Smooth muscle cell (in vitro differentiated cells): ENCODE measurements around the gene CLEC16A. TPM values are rescaled to one million over a fixed set of nuclear protein-coding genes. Genes with fewer than 3 reads are reported as not detected.

Experiments
- DNase-seq: peaks from one replicate; lab custom pipeline; 2025; ENCODE audit not compliant: unreplicated experiment; lab: John Stamatoyannopoulos, UW
- H2AFZ ChIP-seq: fragments of 200-600 bp; sonication (generic); 2 replicates; pipeline ENCODE4 v1.6.0; 2016; ENCODE audit warnings: antibody characterized with exemption, low read depth, mild to moderate bottlenecking
- H3F3A ChIP-seq: fragments of 200-600 bp; sonication (generic); 2 replicates; pipeline ENCODE4 v1.6.0; 2017; ENCODE audit warnings: antibody characterized with exemption, low read depth
- H3K27ac ChIP-seq: fragments of 200-600 bp; sonication (generic); 2 replicates; pipeline ENCODE4 v1.5.1; 2016; ENCODE audit warnings: low read depth, mild to moderate bottlenecking
- H3K27me3 ChIP-seq: fragments of 200-600 bp; sonication (generic); 2 replicates; pipeline ENCODE4 v1.6.1; 2016; ENCODE audit warnings: low read depth, mild to moderate bottlenecking
- H3K36me3 ChIP-seq: fragments of 200-600 bp; sonication (generic); 2 replicates; pipeline ENCODE4 v1.5.1; 2016; ENCODE audit warnings: low read depth
- H3K4me1 ChIP-seq: fragments of 200-600 bp; sonication (generic); 2 replicates; pipeline ENCODE4 v1.5.1; 2016; ENCODE audit warnings: low read depth
- H3K4me2 ChIP-seq: fragments of 200-600 bp; sonication (generic); 2 replicates; pipeline ENCODE4 v1.6.0; 2016; ENCODE audit warnings: mild to moderate bottlenecking
- H3K4me3 ChIP-seq: fragments of 200-600 bp; sonication (generic); 2 replicates; pipeline ENCODE4 v1.5.1; 2016; ENCODE audit warnings: mild to moderate bottlenecking
- H3K79me2 ChIP-seq: fragments of 200-600 bp; sonication (generic); 2 replicates; pipeline ENCODE4 v1.6.0; 2016; ENCODE audit warnings: low read depth, mild to moderate bottlenecking
- H3K9ac ChIP-seq: fragments of 200-600 bp; sonication (generic); 2 replicates; pipeline ENCODE4 v1.6.0; 2016; ENCODE audit warnings: low read depth
- H3K9me3 ChIP-seq: fragments of 200-600 bp; sonication (generic); replicated peaks from 2 replicates; pipeline ENCODE4 v1.5.1; 2016; ENCODE audit warnings: low read depth
- H4K20me1 ChIP-seq: fragments of 200-600 bp; sonication (generic); 2 replicates; pipeline ENCODE4 v1.6.0; 2016; ENCODE audit warnings: low read depth
- WGBS: methylation state at CpG from one replicate; pipeline ENCODE4 v1.1.7; 2016; ENCODE audit warnings: low lambda C conversion rate; 5-methylcytosine and 5-hydroxymethylcytosine counted together
- polyA plus RNA-seq: library from polyadenylated mRNA; unstranded; fragments of >200 nt; fragmentation: Nextera tagmentation; extraction: Ambion mirVana; gene quantifications from 2 replicates; pipeline ENCODE4 v1.2.1, GENCODE V29; 2016
- total RNA-seq: library from RNA; depleted of rRNA; stranded (reverse); fragments of >200 nt; gene quantifications from 2 replicates; pipeline ENCODE4 v1.2.3, GENCODE V29; 2014
- TF ChIP-seq, protein P1 (sequence below): fragments of 200-600 bp; sonication (generic); IDR thresholded peaks from 2 replicates; pipeline ENCODE4 v1.5.1; 2017; ENCODE audit warnings: borderline replicate concordance, mild to moderate bottlenecking, antibody characterized with exemption; ENCODE audit not compliant: insufficient read depth, poor library complexity, severe bottlenecking

Gene CLEC16A
- total and polyA plus RNA-seq, 2 experiments from 2014 or later = 12.6 to 16.2 TPM

DNA sequence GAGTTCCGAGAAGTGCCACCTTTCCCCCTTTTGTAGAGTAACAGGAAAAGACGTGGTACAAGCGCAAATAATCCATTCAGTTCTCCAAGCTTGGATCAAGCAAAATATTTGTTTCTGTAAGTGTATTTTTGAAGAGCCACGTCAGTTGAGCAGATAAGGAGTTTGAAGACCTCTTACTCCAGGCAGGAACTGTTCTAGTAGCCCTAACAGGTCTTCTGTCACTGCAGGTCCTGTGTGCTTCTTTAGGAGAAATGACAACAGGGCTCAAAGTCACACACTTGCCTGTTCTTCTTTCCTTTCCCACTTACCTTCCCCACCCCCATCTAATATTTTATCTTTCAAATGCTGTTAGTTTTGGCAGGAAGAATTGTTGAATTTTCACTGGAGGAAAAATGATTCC lies 93.9 kb downstream of the CLEC16A start:
- no peaks in the 10 kb centered on the region for H3F3A ChIP-seq
- H3K27ac ChIP-seq = no peak overlapping the region

DNA sequence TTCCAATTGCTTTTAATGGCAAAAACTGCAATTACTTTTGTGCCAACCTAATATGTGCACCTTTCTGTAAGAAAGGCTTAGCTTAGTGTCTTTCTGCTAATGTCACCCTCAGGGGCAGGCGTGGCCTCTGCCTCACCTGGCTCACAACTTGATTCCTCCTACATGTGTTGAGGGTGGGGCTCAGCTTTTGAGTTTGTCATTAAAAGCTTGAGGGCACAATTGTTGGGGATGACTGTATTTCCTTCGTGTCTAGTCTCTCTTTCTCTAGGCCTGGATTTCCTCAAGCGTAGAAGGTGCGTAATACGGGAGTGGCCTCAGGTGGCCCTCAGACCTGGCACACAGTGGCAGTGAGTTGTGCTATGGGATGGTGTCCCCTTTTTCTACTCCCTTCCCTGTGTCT lies 94.4 kb downstream of the CLEC16A start:
- Histone ChIP-seq H4K20me1 (peaks cover 3% of the 10 kb centered on the region), H3K4me3 (no peak overlapping the region), H3K4me2 (no peak overlapping the region), H2AFZ (no peak overlapping the region), H3K27ac (peak overlapping the region; percentile 31), H3K9ac (no peak overlapping the region), H3K9me3 (no peaks in the 10 kb centered on the region), H3K36me3 (no peaks in the 10 kb centered on the region), H3K79me2 (no peaks in the 10 kb centered on the region), H3K4me1 (peaks cover 5% of the 10 kb centered on the region), H3K27me3 (no peaks in the 10 kb centered on the region), H3F3A (no peaks in the 10 kb centered on the region)
- WGBS = 80% methylated on average over 5 of the region's 5 CpGs
- no peak for DNase-seq
- TF ChIP-seq, protein P1, sequence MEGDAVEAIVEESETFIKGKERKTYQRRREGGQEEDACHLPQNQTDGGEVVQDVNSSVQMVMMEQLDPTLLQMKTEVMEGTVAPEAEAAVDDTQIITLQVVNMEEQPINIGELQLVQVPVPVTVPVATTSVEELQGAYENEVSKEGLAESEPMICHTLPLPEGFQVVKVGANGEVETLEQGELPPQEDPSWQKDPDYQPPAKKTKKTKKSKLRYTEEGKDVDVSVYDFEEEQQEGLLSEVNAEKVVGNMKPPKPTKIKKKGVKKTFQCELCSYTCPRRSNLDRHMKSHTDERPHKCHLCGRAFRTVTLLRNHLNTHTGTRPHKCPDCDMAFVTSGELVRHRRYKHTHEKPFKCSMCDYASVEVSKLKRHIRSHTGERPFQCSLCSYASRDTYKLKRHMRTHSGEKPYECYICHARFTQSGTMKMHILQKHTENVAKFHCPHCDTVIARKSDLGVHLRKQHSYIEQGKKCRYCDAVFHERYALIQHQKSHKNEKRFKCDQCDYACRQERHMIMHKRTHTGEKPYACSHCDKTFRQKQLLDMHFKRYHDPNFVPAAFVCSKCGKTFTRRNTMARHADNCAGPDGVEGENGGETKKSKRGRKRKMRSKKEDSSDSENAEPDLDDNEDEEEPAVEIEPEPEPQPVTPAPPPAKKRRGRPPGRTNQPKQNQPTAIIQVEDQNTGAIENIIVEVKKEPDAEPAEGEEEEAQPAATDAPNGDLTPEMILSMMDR = no peak

More for the DNA sequence above, 93.9 kb downstream of the CLEC16A start:
- Histone ChIP-seq H3K9ac (no peak overlapping the region), H2AFZ (no peak overlapping the region), H3K4me2 (no peak overlapping the region), H4K20me1 (peaks cover 3% of the 10 kb centered on the region), H3K4me1 (peaks cover 6% of the 10 kb centered on the region), H3K79me2 (no peaks in the 10 kb centered on the region), H3K9me3 (no peaks in the 10 kb centered on the region), H3K36me3 (no peaks in the 10 kb centered on the region), H3K4me3 (no peak overlapping the region), H3K27me3 (no peaks in the 10 kb centered on the region)
- TF ChIP-seq, protein P1 = no peak
- no peak for DNase-seq
- 95% methylated on average over 4 of the region's 4 CpGs for WGBS

DNA sequence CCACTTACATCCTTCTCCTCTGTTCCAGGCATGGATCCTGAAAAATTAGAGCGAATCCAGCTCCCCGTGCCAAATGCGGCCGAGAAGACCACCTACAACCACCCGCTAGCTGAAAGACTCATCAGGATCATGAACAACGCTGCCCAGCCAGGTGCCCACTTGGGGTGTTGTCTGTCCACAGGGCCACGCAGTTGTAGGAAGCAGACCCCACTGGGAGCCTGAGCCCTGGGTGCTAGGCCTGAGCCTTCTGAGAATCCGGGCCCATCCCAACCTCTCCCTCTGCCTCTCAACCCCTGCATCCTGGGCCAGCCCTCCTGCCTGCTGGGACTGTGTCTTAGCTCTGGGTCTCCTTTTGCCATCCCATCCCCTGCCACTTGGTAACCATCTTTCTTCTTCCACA lies 95.4 kb downstream of the CLEC16A start:
- Histone ChIP-seq H3K27ac (no peak overlapping the region), H3K36me3 (no peaks in the 10 kb centered on the region), H3K4me3 (no peak overlapping the region), H3K9me3 (no peaks in the 10 kb centered on the region), H2AFZ (no peak overlapping the region), H3K27me3 (no peaks in the 10 kb centered on the region), H3K4me1 (peaks cover 5% of the 10 kb centered on the region), H4K20me1 (no peaks in the 10 kb centered on the region), H3F3A (no peaks in the 10 kb centered on the region), H3K4me2 (no peak overlapping the region), H3K9ac (no peak overlapping the region), H3K79me2 (no peaks in the 10 kb centered on the region)
- WGBS = 100% methylated on average over 7 of the region's 8 CpGs
- DNase-seq = no peak
- TF ChIP-seq, protein P1 = no peak

DNA sequence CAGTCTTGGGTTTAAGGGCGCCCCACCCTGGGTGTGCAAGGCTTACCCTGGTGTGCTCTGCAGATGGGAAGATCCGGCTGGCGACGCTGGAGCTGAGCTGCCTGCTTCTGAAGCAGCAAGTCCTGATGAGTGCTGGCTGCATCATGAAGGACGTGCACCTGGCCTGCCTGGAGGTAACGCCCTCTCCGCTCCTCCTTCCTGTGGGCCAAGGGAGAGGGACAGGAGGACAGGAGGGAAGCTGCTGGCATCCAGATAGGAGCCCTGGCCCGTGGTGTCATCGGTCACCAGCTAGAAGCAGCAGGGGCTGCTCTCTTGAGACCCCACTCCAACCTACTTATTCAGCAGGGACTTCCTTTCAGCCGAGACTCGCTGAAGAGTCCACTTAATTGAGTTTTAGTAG lies 97.8 kb downstream of the CLEC16A start:
- peaks cover under 1% of the 10 kb centered on the region for H3F3A ChIP-seq
- H3K27ac ChIP-seq = no peak overlapping the region
- H3K4me1 ChIP-seq = peaks cover 9% of the 10 kb centered on the region
- no peaks in the 10 kb centered on the region for H3K36me3 ChIP-seq
- TF ChIP-seq, protein P1 = no peak
- no peak overlapping the region for H3K4me3 ChIP-seq
- no peaks in the 10 kb centered on the region for H4K20me1 ChIP-seq
- WGBS = 96% methylated on average over 11 of the region's 11 CpGs
- H3K4me2 ChIP-seq = no peak overlapping the region
- H3K79me2 ChIP-seq = no peaks in the 10 kb centered on the region
- DNase-seq = no peak
- no peaks in the 10 kb centered on the region for H3K27me3 ChIP-seq
- no peaks in the 10 kb centered on the region for H3K9me3 ChIP-seq
- H2AFZ ChIP-seq = no peak overlapping the region
- no peak overlapping the region for H3K9ac ChIP-seq
